Peyer's patch (tissue), 4 donors: ENCODE measurements around the gene GNAQ. TPM values are rescaled to one million over a fixed set of nuclear protein-coding genes. Genes with fewer than 3 reads are reported as not detected.

Experiments
- DNase-seq, 3 donors: peaks; one replicate each; pipeline ENCODE4 v3.0.0-alpha.2; 2017 to 2019
- H3K27ac ChIP-seq, 4 donors: fragments of 200-600 bp; sonication (generic); one replicate each; pipeline ENCODE4 v1.5.1; 2016 to 2019
- H3K27me3 ChIP-seq, 2 donors: fragments of 200-600 bp; sonication (generic); one replicate each; pipeline ENCODE4 v1.5.1; 2019
- H3K36me3 ChIP-seq, 3 donors: fragments of 200-600 bp; sonication (generic); one replicate each; pipeline ENCODE4 v1.5.1; 2016 to 2019
- H3K4me1 ChIP-seq, 4 donors: fragments of 200-600 bp; sonication (generic); one replicate each; pipeline ENCODE4 v1.5.1; 2016 to 2019
- H3K4me3 ChIP-seq, 4 donors: fragments of 200-600 bp; sonication (generic); 1 replicate in 3 of 4; 2 replicates in 1 of 4; pipeline ENCODE4 v1.5.1; 2016 to 2019; ENCODE audit warnings: mild to moderate bottlenecking in 1 of 4
- H3K9me3 ChIP-seq, 4 donors: fragments of 200-600 bp; sonication (generic); one replicate each; pipeline ENCODE4 v1.5.1; 2016 to 2019; ENCODE audit warnings: mild to moderate bottlenecking in 1 of 4
- CTCF ChIP-seq, 6 experiments: fragments of 450-650 bp in 4 of 6; fragments of 200-600 bp in 2 of 6; sonication (generic) in 1 of 6; IDR thresholded peaks; one replicate each; pipeline ENCODE4 v1.5.1; 2017 to 2019; ENCODE audit warnings: antibody characterized with exemption in 6 of 6, mild to moderate bottlenecking in 3 of 6, moderate library complexity in 1 of 6
- POLR2A ChIP-seq, 2 donors: fragments of 450-650 bp; IDR thresholded peaks; one replicate each; pipeline ENCODE4 v1.5.1; 2017; ENCODE audit warnings: antibody characterized with exemption in 2 of 2, mild to moderate bottlenecking in 2 of 2, moderate library complexity in 2 of 2
- total RNA-seq, 4 donors: library from RNA; depleted of rRNA; stranded (reverse); fragments of >200 nt; gene quantifications; one replicate each; pipeline ENCODE4 v1.1.0, GENCODE V29; 2016

The GNAQ gene
- total RNA-seq, 4 donors from 2014 or later, result 28.7 to 45.4 (median 33.5) TPM

GRCh38 chr9:77911928-77912327 is 119.7 kb downstream of the GNAQ start:
- no peak for DNase-seq
- Histone ChIP-seq H3K4me1 (no peaks in the 10 kb centered on the region), H3K36me3 (no peaks in the 10 kb centered on the region), H3K27ac (no peak overlapping the region), H3K4me3 (no peak overlapping the region), H3K27me3 (no peaks in the 10 kb centered on the region), H3K9me3 (no peaks in the 10 kb centered on the region)
- TF ChIP-seq CTCF (IDR thresholded peaks at IDR 0.05) (no peak), POLR2A (IDR thresholded peaks at IDR 0.05) (no peak)

- Histone ChIP-seq H3K36me3 (no peaks in the 10 kb centered on the region), H3K4me3 (no peak overlapping the region), H3K27ac (no peak overlapping the region), H3K4me1 (no peaks in the 10 kb centered on the region), H3K27me3 (no peaks in the 10 kb centered on the region), H3K9me3 (no peaks in the 10 kb centered on the region)
- no peak for DNase-seq
- TF ChIP-seq CTCF (IDR thresholded peaks at IDR 0.05) (no peak), POLR2A (IDR thresholded peaks at IDR 0.05) (no peak)
Measured at GRCh38 chr9:77910194-77910621, 121.4 kb downstream of the GNAQ start.

GRCh38 chr9:77909306-77909705 is 122.3 kb downstream of the GNAQ start:
- TF ChIP-seq POLR2A (IDR thresholded peaks at IDR 0.05) (no peak), CTCF (IDR thresholded peaks at IDR 0.05) (no peak)
- H3K4me3 ChIP-seq, result no peak overlapping the region
- H3K27ac ChIP-seq, result no peak overlapping the region
- H3K4me1 ChIP-seq, result no peaks in the 10 kb centered on the region
- no peaks in the 10 kb centered on the region for H3K27me3 ChIP-seq
- no peak for DNase-seq
- H3K36me3 ChIP-seq, result no peaks in the 10 kb centered on the region
- no peaks in the 10 kb centered on the region for H3K9me3 ChIP-seq

- DNase-seq, result no peak
- no peak overlapping the region for H3K27ac ChIP-seq
- no peaks in the 10 kb centered on the region for H3K36me3 ChIP-seq
- TF ChIP-seq CTCF (IDR thresholded peaks at IDR 0.05), result no peak
- TF ChIP-seq POLR2A (IDR thresholded peaks at IDR 0.05), result no peak
- H3K4me1 ChIP-seq, result no peaks in the 10 kb centered on the region
- H3K27me3 ChIP-seq, result no peaks in the 10 kb centered on the region
- H3K4me3 ChIP-seq, result no peak overlapping the region
- no peaks in the 10 kb centered on the region for H3K9me3 ChIP-seq
Measured at GRCh38 chr9:77908293-77908692, 123.3 kb downstream of the GNAQ start.

GRCh38 chr9:77907585-77907984 is 124.0 kb downstream of the GNAQ start:
- Histone ChIP-seq H3K36me3 (no peaks in the 10 kb centered on the region), H3K27ac (no peak overlapping the region), H3K9me3 (no peaks in the 10 kb centered on the region), H3K4me1 (no peaks in the 10 kb centered on the region), H3K27me3 (no peaks in the 10 kb centered on the region), H3K4me3 (no peak overlapping the region)
- TF ChIP-seq CTCF (IDR thresholded peaks at IDR 0.05) (no peak), POLR2A (IDR thresholded peaks at IDR 0.05) (no peak)
- DNase-seq, result no peak

- Histone ChIP-seq H3K4me1 (no peaks in the 10 kb centered on the region), H3K27ac (no peak overlapping the region), H3K27me3 (no peaks in the 10 kb centered on the region), H3K36me3 (no peaks in the 10 kb centered on the region), H3K4me3 (no peak overlapping the region), H3K9me3 (no peaks in the 10 kb centered on the region)
- TF ChIP-seq CTCF (IDR thresholded peaks at IDR 0.05) (no peak), POLR2A (IDR thresholded peaks at IDR 0.05) (no peak)
- DNase-seq, result no peak
Measured at GRCh38 chr9:77906991-77907390, 124.6 kb downstream of the GNAQ start.
